ENCODE data around the gene SNX8. TPM values are rescaled to one million over a fixed set of nuclear protein-coding genes. Genes with fewer than 3 reads are reported as not detected.

Gene SNX8
- total RNA-seq, 2 experiments from 2014 or later, result 12.1 to 42.0 TPM

DNA sequence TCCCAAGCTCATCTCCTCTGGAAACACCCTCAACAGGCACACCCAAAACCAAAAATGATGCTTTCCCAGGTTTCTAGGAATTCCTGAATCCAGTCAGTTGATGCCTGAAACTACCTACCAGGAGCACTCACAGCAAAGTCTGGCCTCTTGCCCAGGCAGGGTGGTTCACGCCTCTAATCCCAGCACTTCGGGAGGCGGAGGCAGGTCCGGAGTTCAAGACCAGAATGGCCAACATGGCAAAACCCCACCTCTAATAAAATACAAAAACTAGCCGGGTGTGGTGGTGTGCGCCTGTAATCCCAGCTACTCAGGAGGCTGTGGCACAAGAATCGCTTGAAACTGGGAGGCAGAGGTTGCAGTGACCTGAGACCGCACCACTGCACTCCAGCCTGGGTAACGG lies 83.4 kb downstream of the SNX8 start:
- intact Hi-C loops (cut with micrococcal nuclease; ENCODE audit: unreplicated experiment), result loop anchor here (5.0 kb wide), 1 partner anchor 176 kb away; no protein-coding TSS in a partner anchor
- Histone ChIP-seq H3K27ac (ENCODE audit: low read depth, low read length, poor library complexity, severe bottlenecking) (no peak overlapping the region), H2AFZ (ENCODE audit: low read length) (no peak overlapping the region), H4K20me1 (ENCODE audit: insufficient read depth, low read length) (no peaks in the 10 kb centered on the region; the same call in 1 of the 2 replicates), H3K9me2 (ENCODE audit: insufficient read depth, low read length) (no peaks in the 10 kb centered on the region), H3K4me3 (ENCODE audit: low read depth, low read length, poor library complexity, severe bottlenecking) (no peak overlapping the region), H3K4me2 (ENCODE audit: low read length) (no peak overlapping the region), H3K36me3 (ENCODE audit: insufficient read depth, low read length) (peaks cover 63% of the 10 kb centered on the region), H3K9me3 (ENCODE audit: low read length) (no peaks in the 10 kb centered on the region), H3K4me1 (ENCODE audit: insufficient read depth, low read length, poor library complexity, severe bottlenecking) (peaks cover 21% of the 10 kb centered on the region), H3K79me2 (ENCODE audit: insufficient read depth, low read depth, low read length) (peaks cover 29% of the 10 kb centered on the region)
- DNase-seq (ENCODE audit: low spot score), result no peak
- BruUV-seq (replicated peaks), result no TSS peak
- TF ChIP-seq CTCF (conservative IDR thresholded peaks at IDR 0.05; ENCODE audit: low read length) (no peak), EZH2phosphoT487 (IDR thresholded peaks at IDR 0.05; ENCODE audit: borderline replicate concordance, low read depth, low read length) (no peak)
- ChIA-PET CTCF (ENCODE audit: unreplicated experiment) (no interaction called here), POLR2A (interaction anchor here (0.5 kb wide), 1 partner anchor 207 kb away, joined by 3 read pairs; no protein-coding TSS in a partner anchor)

GRCh38 chr7:2230226-2230625 lies 84.0 kb downstream of the SNX8 start:
- peaks cover 29% of the 10 kb centered on the region for H3K79me2 ChIP-seq (ENCODE audit: insufficient read depth, low read depth, low read length)
- no peak for TF ChIP-seq CTCF (conservative IDR thresholded peaks at IDR 0.05; ENCODE audit: low read length)
- no peak for TF ChIP-seq EZH2phosphoT487 (IDR thresholded peaks at IDR 0.05; ENCODE audit: borderline replicate concordance, low read depth, low read length)
- DNase-seq (ENCODE audit: low spot score), result no peak
- no peak overlapping the region for H3K4me3 ChIP-seq (ENCODE audit: low read depth, low read length, poor library complexity, severe bottlenecking)
- intact Hi-C loops (cut with micrococcal nuclease; ENCODE audit: unreplicated experiment), result loop anchor here (5.0 kb wide), 1 partner anchor 177 kb away; no protein-coding TSS in a partner anchor
- BruUV-seq (replicated peaks), result no TSS peak
- H4K20me1 ChIP-seq (ENCODE audit: insufficient read depth, low read length), result no peaks in the 10 kb centered on the region; the same call in 1 of the 2 replicates
- no peak overlapping the region for H3K27ac ChIP-seq (ENCODE audit: low read depth, low read length, poor library complexity, severe bottlenecking)
- no peak overlapping the region for H3K4me2 ChIP-seq (ENCODE audit: low read length)
- ChIA-PET POLR2A (no interaction called here), CTCF (ENCODE audit: unreplicated experiment) (no interaction called here)
- H3K36me3 ChIP-seq (ENCODE audit: insufficient read depth, low read length), result peaks cover 64% of the 10 kb centered on the region
- no peak overlapping the region for H2AFZ ChIP-seq (ENCODE audit: low read length)
- no peaks in the 10 kb centered on the region for H3K9me3 ChIP-seq (ENCODE audit: low read length)
- H3K4me1 ChIP-seq (ENCODE audit: insufficient read depth, low read length, poor library complexity, severe bottlenecking), result peaks cover 21% of the 10 kb centered on the region
- H3K9me2 ChIP-seq (ENCODE audit: insufficient read depth, low read length), result no peaks in the 10 kb centered on the region

DNA sequence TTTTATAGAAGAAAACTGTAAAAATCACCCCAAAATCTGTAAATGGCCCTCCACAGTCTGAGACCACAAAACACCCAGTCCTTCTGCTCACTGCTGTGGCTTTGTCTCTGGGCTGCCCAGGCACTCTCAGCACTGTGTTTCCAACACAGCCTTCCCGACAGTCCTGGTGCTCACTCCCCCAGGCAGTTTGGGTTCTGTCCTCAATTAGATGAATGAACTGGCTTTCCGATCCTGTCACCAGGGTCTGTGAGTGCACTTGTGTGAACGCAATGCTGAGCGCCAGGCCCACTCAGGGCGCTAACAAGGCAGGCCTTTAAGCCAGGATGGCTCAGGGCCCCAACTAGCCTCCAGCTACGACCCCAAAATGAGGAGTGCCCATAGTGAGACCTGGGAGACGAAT lies 84.8 kb downstream of the SNX8 start:
- no peak overlapping the region for H3K4me2 ChIP-seq (ENCODE audit: low read length)
- intact Hi-C loops (cut with micrococcal nuclease; ENCODE audit: unreplicated experiment), result no loop called here
- H3K4me1 ChIP-seq (ENCODE audit: insufficient read depth, low read length, poor library complexity, severe bottlenecking), result peaks cover 21% of the 10 kb centered on the region
- ChIA-PET CTCF (ENCODE audit: unreplicated experiment) (no interaction called here), POLR2A (no interaction called here)
- peaks cover 29% of the 10 kb centered on the region for H3K79me2 ChIP-seq (ENCODE audit: insufficient read depth, low read depth, low read length)
- no peak overlapping the region for H2AFZ ChIP-seq (ENCODE audit: low read length)
- H3K9me3 ChIP-seq (ENCODE audit: low read length), result no peaks in the 10 kb centered on the region
- no peaks in the 10 kb centered on the region; the same call in 1 of the 2 replicates for H4K20me1 ChIP-seq (ENCODE audit: insufficient read depth, low read length)
- TF ChIP-seq EZH2phosphoT487 (IDR thresholded peaks at IDR 0.05; ENCODE audit: borderline replicate concordance, low read depth, low read length) (no peak), CTCF (conservative IDR thresholded peaks at IDR 0.05; ENCODE audit: low read length) (no peak)
- DNase-seq (ENCODE audit: low spot score), result no peak
- H3K4me3 ChIP-seq (ENCODE audit: low read depth, low read length, poor library complexity, severe bottlenecking), result no peak overlapping the region
- peaks cover 64% of the 10 kb centered on the region for H3K36me3 ChIP-seq (ENCODE audit: insufficient read depth, low read length)
- no peaks in the 10 kb centered on the region for H3K9me2 ChIP-seq (ENCODE audit: insufficient read depth, low read length)
- no TSS peak for BruUV-seq (replicated peaks)
- H3K27ac ChIP-seq (ENCODE audit: low read depth, low read length, poor library complexity, severe bottlenecking), result no peak overlapping the region

Data from OCI-LY7 (cell line).